Fibroblast of lung (primary cell): ENCODE results near the gene NUB1.

Source experiments
- EZH2 ChIP-seq: IDR thresholded peaks from 2 replicates; pipeline ENCODE4 v1.5.1; 2012; ENCODE audit warnings: low read length, control low read depth, mild to moderate bottlenecking; ENCODE audit errors: missing control alignments
- TF ChIP-seq, protein P1 (sequence below), 2 donors: IDR thresholded peaks in 1 of 2; conservative IDR thresholded peaks in 1 of 2; 1 replicate in 1 of 2; 2 replicates in 1 of 2; pipeline ENCODE4 v1.5.1; 2011 to 2012; ENCODE audit warnings: low read length in 2 of 2, control low read depth in 1 of 2, inconsistent platforms in 1 of 2, low read depth in 1 of 2, mild to moderate bottlenecking in 1 of 2

DNA sequence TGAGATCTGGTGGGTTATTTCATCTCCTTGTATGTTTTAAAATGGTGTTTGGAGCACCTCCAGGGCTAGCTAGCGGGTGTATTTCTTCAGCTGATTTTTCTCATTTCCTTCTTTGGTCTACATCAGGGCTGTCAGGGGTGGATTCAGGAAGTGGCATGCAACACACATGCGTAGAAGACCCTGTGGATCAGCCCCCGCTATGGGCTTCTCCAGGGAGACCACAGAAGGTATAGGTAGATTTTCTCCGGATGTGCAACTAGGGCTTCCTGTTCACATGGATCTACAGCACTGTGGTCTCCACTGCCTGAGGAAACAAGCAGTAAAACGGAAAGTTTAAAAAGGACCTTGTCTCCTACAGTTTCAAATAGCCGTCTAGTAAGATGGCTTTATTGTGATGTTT, 10.4 kb downstream of the NUB1 start:
- TF ChIP-seq EZH2, result no peak
- TF ChIP-seq, protein P1, sequence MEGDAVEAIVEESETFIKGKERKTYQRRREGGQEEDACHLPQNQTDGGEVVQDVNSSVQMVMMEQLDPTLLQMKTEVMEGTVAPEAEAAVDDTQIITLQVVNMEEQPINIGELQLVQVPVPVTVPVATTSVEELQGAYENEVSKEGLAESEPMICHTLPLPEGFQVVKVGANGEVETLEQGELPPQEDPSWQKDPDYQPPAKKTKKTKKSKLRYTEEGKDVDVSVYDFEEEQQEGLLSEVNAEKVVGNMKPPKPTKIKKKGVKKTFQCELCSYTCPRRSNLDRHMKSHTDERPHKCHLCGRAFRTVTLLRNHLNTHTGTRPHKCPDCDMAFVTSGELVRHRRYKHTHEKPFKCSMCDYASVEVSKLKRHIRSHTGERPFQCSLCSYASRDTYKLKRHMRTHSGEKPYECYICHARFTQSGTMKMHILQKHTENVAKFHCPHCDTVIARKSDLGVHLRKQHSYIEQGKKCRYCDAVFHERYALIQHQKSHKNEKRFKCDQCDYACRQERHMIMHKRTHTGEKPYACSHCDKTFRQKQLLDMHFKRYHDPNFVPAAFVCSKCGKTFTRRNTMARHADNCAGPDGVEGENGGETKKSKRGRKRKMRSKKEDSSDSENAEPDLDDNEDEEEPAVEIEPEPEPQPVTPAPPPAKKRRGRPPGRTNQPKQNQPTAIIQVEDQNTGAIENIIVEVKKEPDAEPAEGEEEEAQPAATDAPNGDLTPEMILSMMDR (conservative IDR thresholded peaks at IDR 0.05 in 1 of 2, IDR thresholded peaks at IDR 0.05 in 1 of 2; ENCODE audit: low read depth in 1 of 2, low read length in 2 of 2), result no peak
